DMS53 (cell line): ENCODE results near the gene SFMBT2.
A peak's percentile ranks its signal among the peaks of the same experiment; 100 is the strongest.
"Not testable (repeated sequence)": the region's sequence is repeated elsewhere in the genome, so short reads cannot be mapped to it uniquely, and the experiment has no call there.

Experiments
- DNase-seq: peaks from one replicate; lab custom pipeline; 2025; lab: John Stamatoyannopoulos, UW

SFMBT2 gene

DNA sequence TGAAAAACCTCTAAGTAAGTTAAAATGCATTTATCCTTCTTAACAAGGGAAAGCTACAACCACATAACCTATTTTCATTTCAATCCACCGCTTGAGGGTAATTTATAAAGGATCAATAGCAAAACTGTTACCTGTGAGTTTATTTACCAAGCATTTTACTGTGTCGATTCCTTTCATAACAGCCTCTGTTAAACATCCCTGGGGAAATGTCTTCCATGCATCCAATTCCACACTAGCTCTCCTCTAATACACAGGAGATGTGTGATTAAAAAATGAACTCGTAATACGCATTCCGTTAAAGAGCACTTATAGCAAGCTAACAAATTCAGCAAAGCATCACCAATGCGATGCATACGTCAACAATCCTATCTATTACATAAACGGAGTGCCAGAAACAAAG is 185.7 kb downstream of the SFMBT2 start:
- no peak for DNase-seq

DNA sequence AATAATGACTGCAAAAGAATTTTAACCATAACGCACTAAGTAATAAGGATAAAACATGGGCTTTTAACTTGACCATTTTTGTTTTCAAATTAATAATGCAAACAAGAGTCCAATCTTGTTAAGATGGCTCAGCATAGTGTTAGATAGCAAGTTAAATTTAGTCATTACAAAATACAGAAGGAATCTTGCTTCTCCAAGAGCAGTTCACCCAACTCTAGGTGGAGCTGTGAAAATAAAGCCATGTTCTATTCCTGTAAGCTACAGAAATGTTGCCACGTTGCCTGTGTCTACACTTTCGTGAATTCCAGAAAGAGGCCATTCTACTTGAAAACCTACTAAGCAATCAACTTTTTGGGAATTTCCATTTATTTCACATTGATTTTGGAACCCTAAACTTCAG is 191.9 kb downstream of the SFMBT2 start:
- DNase-seq = no peak

DNA sequence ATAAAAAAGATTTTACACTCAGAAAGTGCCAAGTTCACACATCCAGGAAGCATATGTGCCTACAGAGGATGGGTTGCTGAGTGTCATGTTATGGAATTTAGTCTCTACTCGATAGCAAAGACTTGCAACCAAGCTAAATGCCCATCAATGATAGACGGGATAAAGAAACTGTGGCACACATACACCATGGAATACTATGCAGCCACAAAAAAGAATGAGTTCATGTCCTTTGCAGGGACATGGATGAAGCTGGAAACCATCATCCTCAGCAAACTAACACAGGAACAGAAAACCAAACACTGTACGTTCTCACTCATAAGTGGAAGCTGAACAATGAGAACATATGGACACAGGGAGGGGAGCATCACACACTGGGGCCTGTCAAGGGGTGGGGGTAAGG is 198.1 kb downstream of the SFMBT2 start:
- DNase-seq = not testable (repeated sequence)

DNA sequence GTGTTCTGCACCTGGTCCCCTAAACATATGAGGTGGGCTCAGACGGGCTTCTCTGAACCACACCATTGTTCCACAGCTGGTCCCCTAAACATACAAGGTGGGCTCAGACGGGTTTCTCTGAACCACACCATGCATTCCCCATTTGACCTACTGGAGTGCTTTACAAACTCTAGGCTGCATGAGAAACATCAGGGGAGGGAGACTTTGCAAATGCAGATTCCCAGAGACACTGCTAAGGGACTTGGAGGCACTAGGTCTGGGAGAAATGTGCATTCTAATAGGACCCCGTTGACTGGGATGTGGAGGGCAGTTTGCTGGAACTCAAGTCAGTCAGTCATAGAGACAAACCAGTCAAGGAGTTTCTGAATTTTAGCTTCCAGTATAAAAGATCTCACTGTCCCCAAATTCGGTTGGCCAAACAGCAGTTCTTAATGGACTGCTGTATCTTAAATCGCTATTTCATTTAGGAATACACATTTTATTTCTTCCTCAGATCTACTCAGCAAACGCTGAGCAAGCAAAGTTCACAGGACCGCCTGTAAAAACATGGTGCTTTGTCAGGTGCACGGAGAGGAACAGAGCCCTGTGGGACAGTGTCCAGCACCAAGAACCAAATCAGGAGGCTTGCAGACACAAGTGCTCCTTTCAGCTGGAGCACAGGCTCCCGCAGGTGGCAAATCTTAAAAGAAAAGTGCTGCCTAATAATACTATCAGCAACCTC is 198.8 kb downstream of the SFMBT2 start:
- no peak for DNase-seq

DNA sequence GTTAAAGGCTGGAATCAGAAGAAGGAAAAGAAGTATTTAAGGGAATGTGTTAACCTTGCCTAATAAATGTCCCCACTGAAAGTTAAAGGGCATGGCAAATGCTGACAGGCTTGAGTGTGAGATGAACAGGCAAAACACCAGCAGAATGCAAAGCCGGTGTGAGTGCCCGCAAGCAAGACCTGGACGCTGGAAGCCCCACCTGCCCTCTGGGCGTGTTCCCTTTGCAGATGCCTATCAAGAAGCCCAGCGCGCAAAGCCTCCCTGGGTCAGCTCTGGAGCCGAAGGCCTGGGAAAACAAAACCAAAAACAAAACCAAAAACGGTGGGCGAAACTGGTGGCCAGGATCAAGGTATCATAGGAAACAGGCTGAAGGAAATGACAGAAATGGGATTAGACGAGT is 200.3 kb downstream of the SFMBT2 start:
- no peak for DNase-seq

DNA sequence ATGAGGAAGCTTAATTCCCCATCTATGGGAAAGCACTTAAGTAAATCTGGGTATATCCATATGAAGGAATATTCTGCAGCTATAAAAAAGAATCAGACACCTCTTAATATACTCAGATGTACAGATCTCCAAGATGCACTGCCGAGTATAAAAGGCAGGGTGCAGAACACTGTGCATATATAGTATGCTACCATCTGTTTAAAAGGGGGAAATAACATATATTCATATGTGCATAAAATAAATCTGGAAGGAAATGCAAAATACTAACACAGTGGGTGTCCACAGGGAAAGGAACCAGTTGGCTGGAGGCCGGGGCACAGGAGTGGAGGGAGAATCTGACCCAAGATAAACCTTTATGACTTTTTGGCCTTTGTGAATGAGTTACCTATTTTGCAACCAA is 201.4 kb downstream of the SFMBT2 start:
- no peak for DNase-seq

DNA sequence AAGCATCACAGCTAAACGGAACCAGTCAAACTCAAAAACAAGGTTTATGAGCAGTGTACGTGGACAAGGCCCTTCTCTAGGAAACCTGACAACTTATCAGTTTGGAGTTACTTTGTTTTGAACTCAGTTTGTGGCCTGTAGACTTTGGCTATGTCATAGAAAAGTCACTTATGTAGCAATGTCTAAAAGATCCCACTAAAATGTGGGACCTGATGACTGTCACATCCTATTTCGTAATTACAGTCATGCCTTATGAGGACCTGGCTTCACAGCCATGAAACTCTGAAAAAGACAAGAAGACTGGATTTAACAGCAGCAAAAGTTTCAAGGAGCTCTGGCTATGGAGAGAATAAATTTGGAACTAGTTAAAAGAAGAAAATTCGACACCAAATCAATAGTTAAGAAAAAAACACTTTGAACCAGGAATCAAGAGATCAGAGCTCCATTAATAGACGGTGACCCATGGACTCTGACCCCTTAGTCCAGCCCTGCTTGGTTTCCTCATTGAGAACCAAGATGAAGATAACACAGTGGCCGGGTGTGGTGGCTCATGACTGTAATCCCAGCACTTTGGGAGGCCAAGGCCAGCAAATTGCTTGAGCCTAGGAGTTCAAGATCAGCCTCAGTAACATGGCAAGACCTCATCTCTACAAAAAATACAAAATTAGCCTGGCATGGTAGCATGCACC is 204.3 kb downstream of the SFMBT2 start:
- no peak for DNase-seq

DNA sequence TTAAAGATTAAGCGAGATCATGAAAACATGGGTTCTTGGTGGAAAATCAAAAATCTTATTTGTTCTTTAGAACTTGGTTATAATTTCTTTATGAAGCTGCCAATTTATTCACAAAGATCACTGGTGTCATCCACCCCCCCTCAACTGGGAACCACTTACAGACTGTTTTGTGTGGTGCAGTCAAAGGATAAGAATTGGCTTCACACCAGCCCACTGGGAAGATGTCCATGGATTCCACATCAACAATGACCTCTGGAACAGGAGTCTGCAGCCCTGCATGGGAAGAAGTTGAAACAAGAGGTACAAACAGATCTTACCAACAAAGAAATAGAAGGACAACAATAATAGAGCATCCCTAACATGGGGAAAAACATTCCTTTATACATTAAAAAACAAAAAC is 205.2 kb downstream of the SFMBT2 start:
- DNase-seq = no peak

DNA sequence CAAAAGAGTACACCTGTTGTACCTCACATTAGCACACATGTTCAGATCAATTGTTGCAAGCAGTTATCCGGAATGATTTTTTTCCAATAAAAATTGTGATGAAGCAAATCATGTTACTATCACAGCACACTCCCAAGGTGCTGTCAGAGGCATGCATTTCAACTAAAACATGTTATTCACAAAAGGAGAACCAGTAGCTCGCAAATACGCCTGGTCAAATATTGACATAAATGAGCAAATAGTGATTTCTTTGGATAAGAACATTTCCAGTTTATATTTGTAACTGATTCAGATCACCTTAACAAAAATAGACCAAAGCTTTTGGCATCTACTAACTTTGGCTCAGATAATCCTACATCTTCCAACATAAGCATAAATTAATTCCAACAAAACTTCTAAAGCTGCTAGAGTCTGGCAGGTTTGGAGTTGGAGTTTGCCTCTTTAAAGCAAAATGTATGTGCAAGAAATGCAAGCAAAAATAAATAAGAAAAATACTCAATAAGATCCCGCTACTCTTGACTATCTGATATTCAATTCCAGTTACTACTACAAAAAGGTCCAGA is 208.0 kb downstream of the SFMBT2 start:
- peak; percentile 7 for DNase-seq

DNA sequence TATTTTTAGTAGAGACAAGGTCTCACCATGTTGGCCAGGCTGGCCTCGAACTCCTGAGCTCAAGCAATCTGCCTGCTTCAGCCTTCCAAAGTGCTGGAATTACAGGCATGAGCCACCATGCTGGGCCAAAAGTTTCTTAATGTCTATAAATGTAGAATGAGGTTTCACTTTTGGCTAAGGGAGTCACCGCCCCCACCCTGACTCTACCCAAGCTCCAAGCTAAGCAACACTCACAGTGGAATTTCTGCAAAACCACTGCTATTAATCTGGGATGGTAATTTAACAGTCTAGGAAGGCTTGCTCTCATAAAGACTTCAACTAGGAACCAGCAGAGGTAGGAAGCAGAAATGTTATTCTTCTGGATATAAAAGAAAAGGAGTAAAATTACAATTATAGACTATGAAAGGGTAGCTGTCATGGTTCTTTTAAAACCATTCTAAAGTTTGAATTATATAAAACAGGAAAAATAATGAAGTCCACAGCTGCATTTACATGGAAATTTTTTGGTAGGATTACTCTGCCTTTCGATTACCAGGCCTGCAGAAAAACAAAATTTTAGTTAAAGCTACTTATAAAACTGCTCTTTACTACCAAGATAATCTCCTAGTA is 211.6 kb downstream of the SFMBT2 start:
- no peak for DNase-seq

DNA sequence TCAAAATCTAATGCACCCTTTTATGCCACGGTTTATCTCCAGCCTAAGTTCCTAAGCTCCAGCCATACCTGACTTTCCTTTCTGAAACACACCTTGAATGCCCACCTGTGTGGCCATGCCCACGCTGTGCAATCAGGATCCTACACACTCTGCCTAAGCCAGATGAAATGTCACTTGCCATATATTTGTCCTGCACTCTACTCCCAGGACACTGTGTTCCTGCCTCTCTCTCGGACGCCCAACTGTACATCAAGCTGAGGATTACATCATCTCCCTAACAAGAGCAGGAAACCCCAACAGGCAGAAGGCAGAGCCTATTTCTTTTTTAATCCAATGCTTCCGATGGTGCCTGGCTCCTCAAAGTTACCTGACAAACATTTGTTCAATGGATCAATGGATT is 214.6 kb downstream of the SFMBT2 start:
- DNase-seq = no peak

DNA sequence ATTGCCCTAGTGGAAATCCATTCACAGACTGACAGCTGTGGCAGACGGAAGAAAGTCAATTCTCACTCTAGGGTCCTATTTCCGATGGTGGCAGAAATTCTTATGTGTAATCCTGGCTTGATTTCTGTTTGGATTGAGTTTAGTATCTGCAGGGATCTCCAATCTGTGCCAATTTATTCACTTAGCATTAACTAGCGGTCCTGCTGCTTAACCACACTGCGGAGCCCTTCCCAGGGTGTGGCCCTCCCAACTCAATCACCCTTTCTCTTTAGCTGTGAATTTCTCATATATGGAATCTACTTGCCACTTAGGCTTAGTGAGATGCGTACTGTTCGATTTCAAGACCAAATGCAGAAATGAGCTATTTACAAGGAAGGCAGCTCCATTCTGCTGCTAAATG is 215.7 kb downstream of the SFMBT2 start:
- no peak for DNase-seq

DNA sequence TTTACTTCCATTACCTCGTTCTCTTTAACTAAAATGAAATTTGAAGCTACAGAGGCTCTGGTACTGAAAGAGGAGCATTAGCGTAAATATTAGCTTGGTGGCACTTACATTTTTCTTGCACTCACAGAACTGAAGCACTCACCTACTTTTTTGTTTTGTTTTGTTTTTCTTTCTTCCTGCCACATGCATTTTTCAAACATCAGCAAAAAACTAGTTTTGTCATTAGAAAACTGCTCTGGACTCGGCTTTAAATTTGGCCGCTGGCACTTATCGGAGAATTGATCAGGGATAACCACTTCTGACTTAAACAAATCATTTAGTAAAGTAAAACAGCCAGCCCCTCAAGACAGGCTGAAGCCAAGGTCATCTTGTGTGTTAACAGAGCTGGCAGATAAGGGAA is 216.3 kb downstream of the SFMBT2 start:
- DNase-seq = no peak

DNA sequence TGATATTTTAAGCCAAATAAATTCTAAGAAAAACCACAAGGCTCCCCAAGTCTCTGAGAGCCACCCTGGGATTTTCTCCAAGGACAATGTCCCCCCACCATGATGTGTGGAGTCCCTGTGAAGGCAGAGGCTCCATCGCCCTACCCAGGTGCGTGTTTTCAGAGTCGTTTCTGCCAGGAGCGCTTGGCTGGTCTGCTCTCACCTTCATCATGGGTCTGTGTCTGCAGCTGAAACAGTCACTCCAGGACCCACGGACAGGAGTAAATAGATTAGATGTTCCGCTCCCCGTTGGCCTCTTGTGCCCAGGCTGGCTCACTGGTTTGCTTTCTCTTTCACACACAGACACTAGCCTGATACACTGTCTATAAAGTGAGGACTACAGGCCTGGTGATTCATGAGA is 217.5 kb downstream of the SFMBT2 start:
- DNase-seq = no peak

DNA sequence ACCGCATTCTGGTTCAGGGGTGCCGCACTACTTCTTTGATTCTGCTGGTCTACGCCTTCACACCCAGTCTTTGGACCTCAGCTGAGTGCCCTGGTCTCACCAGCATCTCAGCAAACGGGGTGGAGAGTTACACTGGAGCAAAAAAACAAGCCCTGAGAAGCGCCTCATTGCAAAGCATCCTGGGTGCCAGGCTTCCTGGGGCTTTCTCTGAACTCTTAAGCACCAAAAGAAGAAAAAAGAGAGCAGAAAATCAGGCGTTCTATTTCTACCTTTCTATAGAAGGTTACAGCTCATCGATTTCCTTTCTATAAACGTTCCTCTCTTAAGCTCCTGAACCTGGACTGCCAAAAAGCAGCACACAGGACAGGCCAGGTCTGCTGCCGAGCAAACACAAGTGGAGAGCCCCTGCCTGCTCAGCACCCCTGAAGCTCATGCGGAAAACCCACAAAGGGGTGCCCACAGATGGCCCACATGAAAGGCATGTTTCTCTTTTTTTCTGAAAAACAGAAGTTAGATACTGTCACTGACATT is 217.9 kb downstream of the SFMBT2 start:
- no peak for DNase-seq

DNA sequence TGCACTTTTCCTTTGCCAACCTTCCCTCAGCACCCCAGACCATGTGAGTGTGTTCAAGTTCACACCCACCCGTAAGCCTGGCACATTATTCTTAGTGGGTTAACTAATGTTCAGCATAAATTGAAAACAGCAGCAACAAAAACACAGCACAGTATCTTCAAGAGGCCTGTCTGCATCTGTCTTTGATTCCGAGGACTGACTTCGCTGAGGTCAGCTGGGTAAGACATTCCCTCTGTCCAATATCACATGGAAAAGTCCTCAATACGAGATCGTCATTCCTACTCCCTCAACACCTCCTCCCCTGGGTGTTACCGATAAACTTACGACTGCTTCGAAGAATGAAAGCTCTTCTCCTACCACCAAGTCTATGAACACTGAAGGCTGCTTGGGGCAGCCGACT is 218.8 kb downstream of the SFMBT2 start:
- no peak for DNase-seq

DNA sequence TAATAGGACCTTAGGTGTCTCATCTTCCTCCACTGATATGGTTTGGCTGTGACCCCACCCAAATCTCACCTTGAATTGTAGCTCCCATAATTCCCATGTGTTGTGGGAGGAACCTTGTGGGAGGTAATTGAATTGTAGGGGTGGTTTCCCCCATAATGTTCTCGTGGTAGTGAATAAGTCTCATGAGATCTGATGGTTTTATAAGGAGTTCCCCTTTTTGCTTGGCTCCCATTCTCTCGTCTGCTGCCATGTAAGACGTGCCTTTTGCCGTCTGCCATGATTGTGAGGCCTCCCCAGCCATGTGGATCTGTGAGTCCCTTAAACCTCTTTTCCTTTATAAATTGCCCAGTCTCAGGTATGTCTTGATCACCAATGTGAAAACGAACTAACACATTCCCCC is 220.1 kb downstream of the SFMBT2 start:
- DNase-seq = not testable (repeated sequence)

DNA sequence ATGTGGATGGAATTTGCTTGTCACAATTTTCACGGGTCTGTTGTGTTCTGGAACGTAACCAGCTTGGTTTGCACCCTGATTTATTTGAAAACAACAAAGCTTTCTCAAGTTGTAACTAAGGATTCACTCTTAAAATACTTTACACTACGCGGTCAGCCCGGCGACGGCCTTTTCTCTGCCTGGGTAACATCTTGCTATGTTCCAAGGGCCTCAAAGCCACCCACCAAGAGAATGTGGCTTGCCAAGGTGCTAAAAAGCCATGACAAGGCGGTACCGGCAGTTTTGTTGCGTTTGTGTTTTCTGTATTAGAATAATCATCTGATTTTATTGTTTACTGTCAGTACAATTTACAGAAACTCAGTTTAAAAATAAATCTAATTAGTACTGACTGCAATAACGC is 220.9 kb downstream of the SFMBT2 start:
- no peak for DNase-seq

DNA sequence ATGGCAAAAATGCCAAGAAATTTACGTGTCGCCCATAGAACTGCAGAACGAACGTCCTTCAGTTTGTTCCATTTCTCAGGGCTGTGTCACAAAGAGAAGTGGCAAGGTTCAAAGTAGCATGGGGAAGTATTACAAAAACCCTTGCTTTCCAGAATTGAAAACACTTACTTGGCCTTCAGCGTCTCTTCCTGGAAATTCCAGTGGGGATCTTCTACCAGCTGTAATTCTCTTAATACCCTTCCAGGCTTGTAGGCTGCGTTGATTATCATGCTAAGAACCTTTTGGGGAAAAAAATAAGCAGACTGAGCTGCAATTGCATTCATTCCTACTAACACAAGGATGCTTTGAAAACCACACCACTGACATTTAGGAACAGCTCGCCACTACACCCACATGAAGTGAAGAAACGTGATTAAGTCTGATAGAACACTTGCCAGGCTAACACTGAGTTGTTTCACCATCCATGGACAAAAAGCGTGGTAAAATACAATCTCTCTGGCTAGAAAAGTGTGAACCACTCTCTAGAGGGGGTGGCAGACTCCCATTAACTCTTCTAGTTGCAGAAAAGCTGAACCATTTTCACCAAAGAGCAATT is 222.3 kb downstream of the SFMBT2 start:
- no peak for DNase-seq

DNA sequence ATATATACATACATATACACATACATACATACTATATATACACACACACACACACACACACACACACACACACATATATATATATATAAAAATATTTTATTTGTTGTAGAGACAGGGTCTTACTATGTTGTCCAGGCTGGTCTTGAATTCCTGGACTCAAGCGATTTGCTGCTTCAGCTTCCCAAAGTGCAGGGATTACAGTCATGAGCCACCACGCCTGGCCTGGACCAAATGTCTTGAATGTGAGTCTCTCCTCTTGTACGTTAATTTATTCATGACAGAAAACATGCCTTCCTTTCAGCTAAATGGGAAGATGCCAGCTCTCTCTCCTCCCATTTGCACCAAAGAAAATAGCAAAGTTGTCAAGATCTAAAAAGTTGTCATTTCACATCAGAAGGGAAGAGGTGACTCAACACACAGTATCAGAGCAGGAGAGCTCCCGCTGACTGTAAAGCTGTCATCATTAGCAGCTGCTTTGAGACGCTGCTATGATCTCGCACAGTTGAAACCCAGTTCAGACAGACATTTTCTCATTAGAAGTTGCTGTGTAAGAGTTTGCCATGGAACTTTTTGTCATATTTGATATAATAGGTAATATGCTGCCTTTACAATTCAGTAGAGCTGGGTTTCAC is 224.3 kb downstream of the SFMBT2 start:
- DNase-seq = no peak

DNA sequence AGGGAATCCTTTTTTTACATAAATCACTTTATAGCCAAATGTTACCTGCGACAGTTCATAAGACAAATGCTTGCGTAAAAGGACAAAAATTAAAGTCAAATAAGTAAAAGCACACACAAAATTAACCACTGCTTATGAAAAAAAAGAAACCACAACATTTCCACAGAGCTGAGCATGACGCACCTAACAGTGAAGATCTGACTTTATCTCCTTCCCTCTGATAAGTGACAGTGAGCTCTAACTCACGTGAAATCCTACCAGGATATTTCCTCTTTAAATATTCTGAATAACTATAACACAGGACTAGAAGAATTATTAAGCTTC is 225.5 kb downstream of the SFMBT2 start:
- DNase-seq = no peak

DNA sequence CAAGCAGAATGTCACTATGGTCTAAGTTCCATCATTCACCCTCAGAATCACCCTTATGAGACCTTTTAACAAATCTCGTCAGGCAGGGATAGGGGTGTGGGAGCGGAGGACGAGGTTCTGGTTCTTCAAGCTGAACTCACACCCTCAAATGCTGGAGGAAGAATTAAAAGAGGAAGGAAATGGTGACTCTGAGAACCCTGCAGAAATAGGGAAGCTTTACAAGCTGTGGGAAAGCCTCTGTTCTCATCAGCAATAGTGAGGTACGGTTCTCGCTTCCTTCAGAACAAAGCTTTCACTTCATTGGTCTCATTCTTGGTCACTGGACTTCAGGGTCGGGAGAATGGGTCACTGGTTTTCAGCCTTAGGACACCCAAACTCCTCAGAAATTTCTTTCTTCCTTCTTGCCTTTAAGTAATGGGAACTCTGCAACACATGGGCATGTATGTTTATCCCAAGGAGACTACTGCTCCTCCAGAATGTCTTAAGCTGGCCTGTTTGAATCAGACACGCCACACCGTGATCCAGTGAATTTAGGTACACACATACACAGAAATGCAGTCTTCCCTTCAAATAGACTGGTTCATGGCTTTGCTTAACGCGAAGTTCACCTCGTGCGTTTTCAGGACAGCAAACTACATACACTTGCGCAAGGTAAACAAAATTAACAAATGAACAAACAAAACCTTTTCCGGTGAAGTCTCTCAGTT is 226.0 kb downstream of the SFMBT2 start:
- DNase-seq = no peak
